Endodermal cell (in vitro differentiated cells): Measurements from ENCODE around the gene FAM98C. TPM values are rescaled to one million over a fixed set of nuclear protein-coding genes. Genes with fewer than 3 reads are reported as not detected.
"Not testable (repeated sequence)": the region's sequence is repeated elsewhere in the genome, so short reads cannot be mapped to it uniquely, and the experiment has no call there.

Experiments
- DNase-seq: peaks from one replicate; pipeline ENCODE4 v3.0.0-alpha.2; 2017
- H3K27ac ChIP-seq: 2 replicates; pipeline ENCODE4 v1.5.1; 2013; ENCODE audit warnings: mild to moderate bottlenecking, low read depth, low read length, moderate library complexity
- H3K27me3 ChIP-seq: 2 replicates; pipeline ENCODE4 v1.6.1; 2013; ENCODE audit warnings: mild to moderate bottlenecking, low read length, moderate library complexity; ENCODE audit not compliant: insufficient read depth, control insufficient read depth, poor library complexity, severe bottlenecking
- H3K36me3 ChIP-seq: 2 replicates; pipeline ENCODE4 v1.7.0; 2013; ENCODE audit warnings: mild to moderate bottlenecking, low read length, moderate library complexity; ENCODE audit not compliant: control insufficient read depth, insufficient read depth
- H3K4me1 ChIP-seq: one replicate; pipeline ENCODE4 v1.7.0; 2013; ENCODE audit warnings: low read length; ENCODE audit not compliant: control insufficient read depth, insufficient read depth
- H3K4me3 ChIP-seq: 2 replicates; pipeline ENCODE4 v1.5.1; 2013; ENCODE audit warnings: mild to moderate bottlenecking, low read length, moderate library complexity
- H3K9ac ChIP-seq: 2 replicates; pipeline ENCODE4 v1.6.1; 2013; ENCODE audit warnings: mild to moderate bottlenecking, low read length, moderate library complexity; ENCODE audit not compliant: poor library complexity, severe bottlenecking; ENCODE audit errors: extremely low read depth
- H3K9me3 ChIP-seq: 2 replicates; pipeline ENCODE4 v1.6.1; 2013; ENCODE audit warnings: mild to moderate bottlenecking, low read length, moderate library complexity; ENCODE audit not compliant: control insufficient read depth
- H3K27ac Mint-ChIP-seq: 2 replicates; pipeline ENCODE4 v1.8.0; 2020; ENCODE audit warnings: mixed read lengths
- H3K27me3 Mint-ChIP-seq: 2 replicates; pipeline ENCODE4 v1.8.0; 2021; ENCODE audit warnings: mild to moderate bottlenecking, mixed read lengths; ENCODE audit not compliant: insufficient read depth
- H3K36me3 Mint-ChIP-seq: 2 replicates; pipeline ENCODE4 v1.8.0; 2020; ENCODE audit warnings: low read depth, mixed read lengths
- H3K4me1 Mint-ChIP-seq: 2 replicates; pipeline ENCODE4 v1.8.0; 2020; ENCODE audit warnings: mixed read lengths
- H3K4me3 Mint-ChIP-seq: 2 replicates; pipeline ENCODE4 v1.8.0; 2020; ENCODE audit warnings: mild to moderate bottlenecking, moderate library complexity, mixed read lengths
- H3K9me3 Mint-ChIP-seq: 2 replicates; pipeline ENCODE4 v1.8.0; 2020; ENCODE audit warnings: mild to moderate bottlenecking, mixed read lengths
- CTCF ChIP-seq: fragments of 200-600 bp; sonication (generic); conservative IDR thresholded peaks from 2 replicates; pipeline ENCODE4 v1.5.0; 2021; ENCODE audit warnings: antibody characterized with exemption, mild to moderate bottlenecking
- WGBS, 2 experiments: methylation state at CpG; one replicate each; pipeline versions ENCODE4 v1.1.5 to v1.1.7; 2013; ENCODE audit warnings: missing lambda C conversion rate in 2 of 2, mixed read lengths in 1 of 2; ENCODE audit not compliant: insufficient coverage in 1 of 2, insufficient read length in 1 of 2; 5-methylcytosine and 5-hydroxymethylcytosine counted together
- total RNA-seq, 2 donors: library from RNA; stranded (reverse); fragmentation: NEBNext Ultra II Directional in 1 of 2; extraction: Animal tissue kit (Norgen Biotek cat#: 25700) in 1 of 2; gene quantifications; 2 replicates in 1 of 2; 3 replicates in 1 of 2; pipeline ENCODE4 v1.2.1, GENCODE V29; 2021

FAM98C gene
- total RNA-seq, 2 donors from 2014 or later, result 8.6 to 13.7 TPM

GRCh38 chr19:38361633-38362075 lies 41.2 kb upstream of the FAM98C start:
- peak overlapping the region; percentile 13 for H3K9ac ChIP-seq
- DNase-seq, result peak; percentile 99
- no peak overlapping the region for H3K27ac ChIP-seq
- no peaks in the 10 kb centered on the region for H3K4me1 ChIP-seq
- H3K4me1 Mint-ChIP-seq, result peaks cover 4% of the 10 kb centered on the region
- peak overlapping the region; percentile 73 for H3K4me3 Mint-ChIP-seq
- 1% methylated on average over 16 to 37 of the region's 37 CpGs for WGBS, 2 experiments
- H3K27me3 ChIP-seq, result peaks cover 44% of the 10 kb centered on the region
- peak overlapping the region; percentile 90 for H3K27ac Mint-ChIP-seq
- no peaks in the 10 kb centered on the region for H3K36me3 Mint-ChIP-seq
- H3K36me3 ChIP-seq, result no peaks in the 10 kb centered on the region
- H3K9me3 Mint-ChIP-seq, result peaks cover 18% of the 10 kb centered on the region
- peak; percentile 55 for TF ChIP-seq CTCF
- H3K9me3 ChIP-seq, result peaks cover 7% of the 10 kb centered on the region
- peak overlapping the region; percentile 84 for H3K4me3 ChIP-seq
- H3K27me3 Mint-ChIP-seq, result peaks cover 57% of the 10 kb centered on the region

GRCh38 chr19:38362076-38362945 lies 40.6 kb upstream of the FAM98C start:
- peak overlapping the region; percentile 90 for H3K27ac Mint-ChIP-seq
- no peaks in the 10 kb centered on the region for H3K4me1 ChIP-seq
- H3K4me3 Mint-ChIP-seq, result peak overlapping the region; percentile 73
- peaks cover 57% of the 10 kb centered on the region for H3K27me3 Mint-ChIP-seq
- H3K4me1 Mint-ChIP-seq, result peaks cover 4% of the 10 kb centered on the region
- H3K9me3 Mint-ChIP-seq, result peaks cover 18% of the 10 kb centered on the region
- peaks cover 39% of the 10 kb centered on the region for H3K27me3 ChIP-seq
- H3K36me3 ChIP-seq, result no peaks in the 10 kb centered on the region
- no peaks in the 10 kb centered on the region for H3K36me3 Mint-ChIP-seq
- peaks cover 7% of the 10 kb centered on the region for H3K9me3 ChIP-seq
- DNase-seq, result peak; percentile 98
- H3K9ac ChIP-seq, result peak overlapping the region; percentile 13
- H3K4me3 ChIP-seq, result peak overlapping the region; percentile 84
- TF ChIP-seq CTCF, result no peak
- H3K27ac ChIP-seq, result no peak overlapping the region
- WGBS, 2 experiments, result 2 to 7% methylated on average over 25 to 68 of the region's 68 CpGs

- H3K9ac ChIP-seq, H3K4me1 ChIP-seq, H3K27ac ChIP-seq, H3K36me3 Mint-ChIP-seq, H3K27ac Mint-ChIP-seq, H3K4me1 Mint-ChIP-seq, H3K9me3 ChIP-seq, H3K36me3 ChIP-seq, DNase-seq: not testable (repeated sequence)
- Mint-ChIP-seq H3K4me3 (peak overlapping the region; percentile 73), H3K27me3 (peaks cover 52% of the 10 kb centered on the region), H3K9me3 (peaks cover 18% of the 10 kb centered on the region)
- WGBS, 2 experiments, result 78 to 83% methylated on average over 11 to 13 of the region's 16 CpGs
- Histone ChIP-seq H3K4me3 (peak overlapping the region; percentile 84), H3K27me3 (peaks cover 35% of the 10 kb centered on the region)
Measured at GRCh38 chr19:38362946-38363688, 39.8 kb upstream of the FAM98C start.
